HEK293 (cell line): ENCODE measurements around the gene RINL.

ENCODE experiments used
- PBX3 ChIP-seq: sonication (generic); formaldehyde crosslinking; IDR thresholded peaks from 2 replicates; pipeline ENCODE4 v1.8.1; 2022; ENCODE audit warnings: mild to moderate bottlenecking, moderate library complexity, missing genetic modification reagents
- PRDM2 ChIP-seq: fragments of 450-650 bp; formaldehyde crosslinking; IDR thresholded peaks from 2 replicates; pipeline ENCODE4 v1.5.1; 2016; ENCODE audit warnings: missing biosample characterization, missing genetic modification characterization, borderline replicate concordance
- ZBTB44 ChIP-seq: fragments of 450-650 bp; IDR thresholded peaks from 2 replicates; pipeline ENCODE4 v1.5.1; 2018; ENCODE audit warnings: missing biosample characterization, mild to moderate bottlenecking, missing genetic modification characterization
- ZBTB49 ChIP-seq: fragments of 450-650 bp; formaldehyde crosslinking; IDR thresholded peaks from 2 replicates; pipeline ENCODE4 v1.5.1; 2016; ENCODE audit warnings: missing biosample characterization, missing genetic modification characterization, low read depth
- ZFP3 ChIP-seq: fragments of 450-650 bp; formaldehyde crosslinking; IDR thresholded peaks from 2 replicates; pipeline ENCODE4 v1.5.1; 2016; ENCODE audit warnings: low read depth, missing biosample characterization, missing genetic modification characterization
- ZNF146 ChIP-seq: fragments of 450-650 bp; formaldehyde crosslinking; IDR thresholded peaks from 2 replicates; pipeline ENCODE4 v1.5.1; 2016; ENCODE audit warnings: missing biosample characterization, missing genetic modification characterization
- ZNF155 ChIP-seq: fragments of 450-650 bp; formaldehyde crosslinking; IDR thresholded peaks from 2 replicates; pipeline ENCODE4 v1.5.1; 2016; ENCODE audit warnings: missing biosample characterization, missing genetic modification characterization
- ZNF174 ChIP-seq: fragments of 450-650 bp; formaldehyde crosslinking; IDR thresholded peaks from 2 replicates; pipeline ENCODE4 v1.5.0; 2017; ENCODE audit warnings: missing biosample characterization, mild to moderate bottlenecking, missing genetic modification characterization
- ZNF2 ChIP-seq: fragments of 450-650 bp; formaldehyde crosslinking; IDR thresholded peaks from 2 replicates; pipeline ENCODE4 v1.5.1; 2016; ENCODE audit warnings: missing biosample characterization, missing genetic modification characterization
- ZNF214 ChIP-seq: fragments of 450-650 bp; formaldehyde crosslinking; IDR thresholded peaks from 2 replicates; pipeline ENCODE4 v1.5.1; 2017; ENCODE audit warnings: missing biosample characterization, mild to moderate bottlenecking, missing genetic modification characterization, borderline replicate concordance
- ZNF335 ChIP-seq: fragments of 450-650 bp; formaldehyde crosslinking; conservative IDR thresholded peaks from 2 replicates; pipeline ENCODE4 v1.5.1; 2016; ENCODE audit warnings: missing biosample characterization, missing genetic modification characterization
- ZNF341 ChIP-seq: fragments of 450-650 bp; formaldehyde crosslinking; IDR thresholded peaks from 2 replicates; pipeline ENCODE4; 2016; ENCODE audit warnings: low read depth, missing biosample characterization, missing genetic modification characterization
- ZNF350 ChIP-seq: fragments of 450-650 bp; formaldehyde crosslinking; IDR thresholded peaks from 2 replicates; pipeline ENCODE4 v1.5.0; 2017; ENCODE audit warnings: missing biosample characterization, mild to moderate bottlenecking, missing genetic modification characterization
- ZNF394 ChIP-seq: fragments of 450-650 bp; formaldehyde crosslinking; IDR thresholded peaks from 2 replicates; pipeline ENCODE4 v1.5.1; 2016; ENCODE audit warnings: missing biosample characterization, missing genetic modification characterization, mild to moderate bottlenecking, moderate library complexity, borderline replicate concordance
- ZNF510 ChIP-seq: fragments of 450-650 bp; formaldehyde crosslinking; IDR thresholded peaks from 2 replicates; pipeline ENCODE4 v1.5.1; 2018; ENCODE audit warnings: mild to moderate bottlenecking, missing genetic modification characterization, missing biosample characterization; ENCODE audit not compliant: insufficient replicate concordance
- ZNF610 ChIP-seq: fragments of 450-650 bp; formaldehyde crosslinking; IDR thresholded peaks from 2 replicates; pipeline ENCODE4 v1.5.1; 2016; ENCODE audit warnings: missing biosample characterization, missing genetic modification characterization, borderline replicate concordance
- ZNF747 ChIP-seq: fragments of 450-650 bp; formaldehyde crosslinking; IDR thresholded peaks from 2 replicates; pipeline ENCODE4 v1.5.1; 2016; ENCODE audit warnings: missing biosample characterization, missing genetic modification characterization
- ZNF76 ChIP-seq: fragments of 450-650 bp; formaldehyde crosslinking; IDR thresholded peaks from 2 replicates; pipeline ENCODE4; 2016; ENCODE audit warnings: low read depth, missing biosample characterization, missing genetic modification characterization, borderline replicate concordance
- ZSCAN5A ChIP-seq: fragments of 450-650 bp; formaldehyde crosslinking; IDR thresholded peaks from 2 replicates; pipeline ENCODE4 v1.5.1; 2016; ENCODE audit warnings: missing biosample characterization, missing genetic modification characterization
- ZXDB ChIP-seq: fragments of 450-650 bp; formaldehyde crosslinking; IDR thresholded peaks from 2 replicates; pipeline ENCODE4 v1.5.1; 2016; ENCODE audit warnings: missing biosample characterization, missing genetic modification characterization
- TF ChIP-seq, protein P1 (sequence below): fragments of 450-650 bp; formaldehyde crosslinking; IDR thresholded peaks from 2 replicates; pipeline ENCODE4 v1.5.1; 2016; ENCODE audit warnings: missing biosample characterization, missing genetic modification characterization
- TF ChIP-seq, protein P2 (sequence below): fragments of 450-650 bp; formaldehyde crosslinking; IDR thresholded peaks from 2 replicates; pipeline ENCODE4 v1.5.1; 2017; ENCODE audit warnings: missing biosample characterization, missing genetic modification characterization

The RINL gene

GRCh38 chr19:38849147-38849859, 28.8 kb downstream of the RINL start (continued):
- TF ChIP-seq ZNF394 (tag by site-specific recombination) (peak; percentile 31; the same call in 1 of the 2 replicates), ZBTB44 (peak; percentile 73), ZNF335 (peak; percentile 83), ZFP3 (no peak), ZNF350 (tag by site-specific recombination) (no peak), ZNF341 (no peak), ZSCAN5A (tag by site-specific recombination) (peak; percentile 96), ZNF174 (tag by site-specific recombination) (no peak), ZNF2 (tag by site-specific recombination) (no peak; the same call in 1 of the 2 replicates), ZXDB (tag by site-specific recombination) (peak; percentile 69), ZNF610 (tag by site-specific recombination) (peak; percentile 81), ZNF214 (no peak), ZNF146 (tag by site-specific recombination) (no peak), ZNF155 (tag by site-specific recombination) (no peak), ZNF76 (tag by site-specific recombination) (no peak; the same call in 1 of the 2 replicates), ZNF747 (tag by site-specific recombination) (no peak), PRDM2 (tag by site-specific recombination) (no peak), ZBTB49 (no peak), PBX3 (no peak), ZNF510 (tag by site-specific recombination) (no peak)
- TF ChIP-seq, protein P1, sequence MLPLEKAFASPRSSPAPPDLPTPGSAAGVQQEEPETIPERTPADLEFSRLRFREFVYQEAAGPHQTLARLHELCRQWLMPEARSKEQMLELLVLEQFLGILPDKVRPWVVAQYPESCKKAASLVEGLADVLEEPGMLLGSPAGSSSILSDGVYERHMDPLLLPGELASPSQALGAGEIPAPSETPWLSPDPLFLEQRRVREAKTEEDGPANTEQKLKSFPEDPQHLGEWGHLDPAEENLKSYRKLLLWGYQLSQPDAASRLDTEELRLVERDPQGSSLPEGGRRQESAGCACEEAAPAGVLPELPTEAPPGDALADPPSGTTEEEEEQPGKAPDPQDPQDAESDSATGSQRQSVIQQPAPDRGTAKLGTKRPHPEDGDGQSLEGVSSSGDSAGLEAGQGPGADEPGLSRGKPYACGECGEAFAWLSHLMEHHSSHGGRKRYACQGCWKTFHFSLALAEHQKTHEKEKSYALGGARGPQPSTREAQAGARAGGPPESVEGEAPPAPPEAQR (tag by site-specific recombination), result no peak; the same call in 1 of the 2 replicates
- TF ChIP-seq, protein P2, sequence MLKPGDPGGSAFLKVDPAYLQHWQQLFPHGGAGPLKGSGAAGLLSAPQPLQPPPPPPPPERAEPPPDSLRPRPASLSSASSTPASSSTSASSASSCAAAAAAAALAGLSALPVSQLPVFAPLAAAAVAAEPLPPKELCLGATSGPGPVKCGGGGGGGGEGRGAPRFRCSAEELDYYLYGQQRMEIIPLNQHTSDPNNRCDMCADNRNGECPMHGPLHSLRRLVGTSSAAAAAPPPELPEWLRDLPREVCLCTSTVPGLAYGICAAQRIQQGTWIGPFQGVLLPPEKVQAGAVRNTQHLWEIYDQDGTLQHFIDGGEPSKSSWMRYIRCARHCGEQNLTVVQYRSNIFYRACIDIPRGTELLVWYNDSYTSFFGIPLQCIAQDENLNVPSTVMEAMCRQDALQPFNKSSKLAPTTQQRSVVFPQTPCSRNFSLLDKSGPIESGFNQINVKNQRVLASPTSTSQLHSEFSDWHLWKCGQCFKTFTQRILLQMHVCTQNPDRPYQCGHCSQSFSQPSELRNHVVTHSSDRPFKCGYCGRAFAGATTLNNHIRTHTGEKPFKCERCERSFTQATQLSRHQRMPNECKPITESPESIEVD (tag by site-specific recombination), result no peak
